H1 (cell line): ENCODE results near the gene GANC. TPM values are rescaled to one million over a fixed set of nuclear protein-coding genes. Genes with fewer than 3 reads are reported as not detected.

ENCODE experiments used
- CTCF ChIA-PET: fragments of 300-600 bp; sonication (Branson Sonifier 250); formaldehyde crosslinking; loops from one replicate; lab custom pipeline; 2021; ENCODE audit not compliant: partially characterized antibody; lab: Charles Lee
- POLR2A ChIA-PET: fragments of 300-600 bp; sonication (Branson Sonifier 250); formaldehyde crosslinking; loops from one replicate; lab custom pipeline; 2021; ENCODE audit warnings: inconsistent platforms; ENCODE audit not compliant: partially characterized antibody; lab: Charles Lee
- DNase-seq, 2 experiments: peaks; one replicate each; pipeline versions ENCODE4 v3.0.0 to v3.0.0-alpha.2; 2010 to 2022; ENCODE audit warnings: low spot score in 2 of 2, low read depth in 1 of 2, mixed read lengths in 1 of 2
- FAIRE-seq: peaks from 2 replicates; lab custom pipeline; 2011; peaks lifted over from hg19 to GRCh38; lab: Jason Lieb, UNC
- H2AFZ ChIP-seq: 2 replicates; pipeline ENCODE4 v1.8.1; 2012; ENCODE audit warnings: low read length, inconsistent platforms
- H2AK5ac ChIP-seq: 2 replicates; pipeline ENCODE4 v1.6.1; 2013; ENCODE audit warnings: low read depth, low read length
- H2BK120ac ChIP-seq: replicated peaks from 2 replicates; pipeline ENCODE3; 2013; ENCODE audit warnings: low read depth, low read length, inconsistent platforms
- H2BK12ac ChIP-seq: 2 replicates; pipeline ENCODE4 v1.6.1; 2013; ENCODE audit warnings: low read depth, low read length
- H2BK15ac ChIP-seq: 2 replicates; pipeline ENCODE4 v1.6.1; 2013; ENCODE audit warnings: low read length
- H2BK20ac ChIP-seq: 2 replicates; pipeline ENCODE4 v1.6.1; 2013; ENCODE audit warnings: low read length
- H2BK5ac ChIP-seq: 2 replicates; pipeline ENCODE4 v1.6.1; 2013; ENCODE audit warnings: low read depth, low read length
- H3K14ac ChIP-seq: 2 replicates; pipeline ENCODE4 v1.6.1; 2013; ENCODE audit warnings: inconsistent platforms; ENCODE audit not compliant: insufficient read length
- H3K18ac ChIP-seq: 2 replicates; pipeline ENCODE4 v1.6.1; 2013; ENCODE audit warnings: low read length; ENCODE audit errors: extremely low read depth
- H3K23ac ChIP-seq: 2 replicates; pipeline ENCODE4 v1.6.1; 2013; ENCODE audit warnings: inconsistent platforms; ENCODE audit not compliant: insufficient read length
- H3K23me2 ChIP-seq: 2 replicates; pipeline ENCODE4 v1.6.1; 2013; ENCODE audit warnings: low read depth, low read length
- H3K27ac ChIP-seq: 2 replicates; pipeline ENCODE4 v1.6.1; 2011; ENCODE audit warnings: low read depth, low read length, inconsistent platforms
- H3K27me3 ChIP-seq, 4 experiments: replicated peaks in 1 of 4; 1 replicate in 1 of 4; 2 replicates in 3 of 4; pipeline versions ENCODE4 v1.6.1 to v1.8.1; 2011 to 2013; ENCODE audit warnings: low read length in 3 of 4, mild to moderate bottlenecking in 3 of 4, inconsistent platforms in 2 of 4, mixed read lengths in 2 of 4, moderate library complexity in 1 of 4; ENCODE audit not compliant: control insufficient read depth in 3 of 4, insufficient read depth in 3 of 4; ENCODE audit errors: extremely low read depth in 1 of 4
- H3K36me3 ChIP-seq, 4 experiments: 2 replicates each; pipeline versions ENCODE4 v1.6.1 to v1.8.1; 2011 to 2013; ENCODE audit warnings: mild to moderate bottlenecking in 4 of 4, low read length in 3 of 4, moderate library complexity in 2 of 4, control low read depth in 1 of 4, inconsistent platforms in 1 of 4; ENCODE audit not compliant: insufficient read depth in 4 of 4, control insufficient read depth in 2 of 4
- H3K4ac ChIP-seq: replicated peaks from 2 replicates; pipeline ENCODE3; 2013; ENCODE audit warnings: low read length, low read depth, mixed read lengths, inconsistent platforms; ENCODE audit not compliant: insufficient read length
- H3K4me1 ChIP-seq, 4 experiments: replicated peaks in 1 of 4; 1 replicate in 1 of 4; 2 replicates in 3 of 4; pipeline versions ENCODE4 v1.6.1 to v1.8.1; 2011 to 2013; ENCODE audit warnings: low read length in 3 of 4, inconsistent platforms in 2 of 4, mixed read lengths in 1 of 4; ENCODE audit not compliant: insufficient read depth in 4 of 4, control insufficient read depth in 3 of 4
- H3K4me2 ChIP-seq, 2 experiments: 2 replicates each; pipeline versions ENCODE4 v1.6.1 to v1.8.1; 2011 to 2013; ENCODE audit warnings: low read depth in 2 of 2, low read length in 2 of 2, control low read depth in 1 of 2, inconsistent platforms in 1 of 2, mild to moderate bottlenecking in 1 of 2; ENCODE audit not compliant: insufficient read depth in 1 of 2
- H3K4me3 ChIP-seq, 4 experiments: fragments of 200-600, 300-600 bp in 1 of 4; sonication (generic), shearing (Covaris generic), sonication (Bioruptor Twin) in 1 of 4; 2 replicates each; pipeline versions ENCODE4 v1.5.1 to v1.8.1; 2011 to 2016; ENCODE audit warnings: low read length in 4 of 4, low read depth in 3 of 4, control low read depth in 2 of 4, inconsistent platforms in 2 of 4, mild to moderate bottlenecking in 2 of 4, mixed read lengths in 1 of 4, moderate library complexity in 1 of 4; ENCODE audit not compliant: insufficient read depth in 2 of 4; ENCODE audit errors: extremely low read depth in 1 of 4
- H3K56ac ChIP-seq: replicated peaks from 2 replicates; pipeline ENCODE3; 2013; ENCODE audit warnings: low read depth, mild to moderate bottlenecking, mixed read lengths, low read length, inconsistent platforms; ENCODE audit not compliant: insufficient read length
- H3K79me1 ChIP-seq: 2 replicates; pipeline ENCODE4 v1.6.1; 2013; ENCODE audit warnings: low read depth, low read length, control low read depth
- H3K79me2 ChIP-seq, 2 experiments: 2 replicates each; pipeline versions ENCODE4 v1.6.1 to v1.8.1; 2012 to 2013; ENCODE audit warnings: low read length in 2 of 2, mild to moderate bottlenecking in 2 of 2, inconsistent platforms in 1 of 2; ENCODE audit not compliant: insufficient read depth in 2 of 2, control insufficient read depth in 1 of 2
- H3K9ac ChIP-seq, 4 experiments: replicated peaks in 1 of 4; 1 replicate in 1 of 4; 2 replicates in 3 of 4; pipeline versions ENCODE4 v1.6.1 to v1.8.1; 2011 to 2013; ENCODE audit warnings: low read depth in 3 of 4, low read length in 3 of 4, control low read depth in 2 of 4, mild to moderate bottlenecking in 2 of 4, moderate library complexity in 2 of 4, inconsistent platforms in 1 of 4; ENCODE audit errors: extremely low read depth in 1 of 4
- H3K9me3 ChIP-seq, 2 experiments: 2 replicates each; pipeline versions ENCODE4 v1.6.1 to v1.8.1; 2012 to 2013; ENCODE audit warnings: mild to moderate bottlenecking in 2 of 2, moderate library complexity in 2 of 2, control low read depth in 1 of 2, inconsistent platforms in 1 of 2, low read depth in 1 of 2, low read length in 1 of 2, mixed read lengths in 1 of 2; ENCODE audit not compliant: insufficient read depth in 2 of 2
- H4K20me1 ChIP-seq, 2 experiments: replicated peaks in 1 of 2; 2 replicates each; pipeline versions ENCODE3 to v1.8.1; 2011 to 2013; ENCODE audit warnings: inconsistent platforms in 2 of 2, low read length in 2 of 2, mild to moderate bottlenecking in 1 of 2; ENCODE audit not compliant: insufficient read depth in 2 of 2, control insufficient read depth in 1 of 2
- H4K5ac ChIP-seq: 2 replicates; pipeline ENCODE4 v1.6.1; 2013; ENCODE audit warnings: low read length, low read depth, mixed read lengths, inconsistent platforms; ENCODE audit not compliant: insufficient read length
- H4K8ac ChIP-seq: 2 replicates; pipeline ENCODE4 v1.8.0; 2013; ENCODE audit warnings: mild to moderate bottlenecking, moderate library complexity, low read length, inconsistent platforms; ENCODE audit not compliant: insufficient read depth; ENCODE audit errors: extremely low read depth
- H4K91ac ChIP-seq: replicated peaks from 2 replicates; pipeline ENCODE3; 2013; ENCODE audit warnings: low read length, mixed read lengths, inconsistent platforms; ENCODE audit not compliant: insufficient read length
- BACH1 ChIP-seq: IDR thresholded peaks from 2 replicates; pipeline ENCODE4 v1.6.1; 2012; ENCODE audit warnings: low read length, improper control_type of control experiment
- JUND ChIP-seq: IDR thresholded peaks from 2 replicates; pipeline ENCODE4 v1.6.1; 2011; ENCODE audit warnings: mild to moderate bottlenecking, improper control_type of control experiment, low read length
- KDM4A ChIP-seq: IDR thresholded peaks from one replicate; pipeline ENCODE4 v1.7.1; 2012; ENCODE audit warnings: low read depth, mild to moderate bottlenecking, moderate library complexity, low read length, inconsistent platforms; ENCODE audit not compliant: severe bottlenecking
- MAFK ChIP-seq: IDR thresholded peaks from 2 replicates; pipeline ENCODE4 v1.6.1; 2012; ENCODE audit warnings: low read depth, mild to moderate bottlenecking, improper control_type of control experiment, low read length
- NRF1 ChIP-seq: IDR thresholded peaks from 2 replicates; pipeline ENCODE4 v1.6.1; 2011; ENCODE audit warnings: mild to moderate bottlenecking, low read depth, low read length, improper control_type of control experiment
- PHF8 ChIP-seq: fragments of 200-600 bp; sonication (generic); conservative IDR thresholded peaks from 2 replicates; pipeline ENCODE4 v1.7.1; 2012; ENCODE audit warnings: low read depth, mild to moderate bottlenecking, inconsistent platforms, low read length, moderate library complexity
- RNF2 ChIP-seq: fragments of 200-900, 300-1000 bp; sonication (generic); IDR thresholded peaks from 2 replicates; pipeline ENCODE4 v1.7.1; 2016; ENCODE audit warnings: borderline replicate concordance, low read depth, mild to moderate bottlenecking, antibody characterized with exemption, low read length; ENCODE audit not compliant: poor library complexity, severe bottlenecking; ENCODE audit errors: missing control alignments
- SIRT6 ChIP-seq: IDR thresholded peaks from one replicate; pipeline ENCODE4 v1.7.1; 2012; ENCODE audit warnings: low read length, inconsistent platforms
- SIX5 ChIP-seq: IDR thresholded peaks from 2 replicates; pipeline ENCODE4 v1.6.1; 2011; ENCODE audit warnings: mild to moderate bottlenecking, low read depth, low read length
- SP4 ChIP-seq: IDR thresholded peaks from 2 replicates; pipeline ENCODE4 v1.6.1; 2012; ENCODE audit warnings: low read length, inconsistent platforms
- TEAD4 ChIP-seq: IDR thresholded peaks from 2 replicates; pipeline ENCODE4 v1.6.1; 2012; ENCODE audit warnings: low read depth, low read length, inconsistent platforms, mixed read lengths
- WGBS, 2 experiments: shearing (Covaris generic) in 1 of 2; methylation state at CpG; one replicate each; pipeline versions ENCODE4 v1.1.6 to v1.1.7; 2013 to 2015; ENCODE audit warnings: low lambda C conversion rate in 2 of 2, mixed read lengths in 2 of 2, inconsistent platforms in 1 of 2, low coverage in 1 of 2, missing lambda C conversion rate in 1 of 2; ENCODE audit not compliant: insufficient replicate concordance in 2 of 2, insufficient coverage in 1 of 2, insufficient read length in 1 of 2; ENCODE audit errors: extremely low coverage in 1 of 2, missing lambda C conversion rate in 1 of 2; 5-methylcytosine and 5-hydroxymethylcytosine counted together
- polyA plus RNA-seq, 7 experiments: library from polyadenylated mRNA; depleted of rRNA in 3 of 7; stranded (reverse) in 5 of 7; unstranded in 2 of 7; fragments of >200 nt in 5 of 7; fragments of 200-250 nt in 2 of 7; gene quantifications; 1 replicate in 5 of 7; 2 replicates in 1 of 7; 4 replicates in 1 of 7; pipeline versions ENCODE4 v1.2.1 to v1.2.3, GENCODE V29; 2011 to 2013; ENCODE audit warnings: missing spikeins in 2 of 7, mixed read lengths in 2 of 7
- total RNA-seq: library from RNA; stranded (reverse); fragmentation: NEBNext Ultra II Directional; extraction: Animal tissue kit (Norgen Biotek cat#: 25700); gene quantifications from 2 replicates; pipeline ENCODE4 v1.2.1, GENCODE V29; 2021
- TF ChIP-seq, protein P1 (sequence below): IDR thresholded peaks from 2 replicates; pipeline ENCODE4 v1.6.1; 2011; ENCODE audit warnings: low read depth, mild to moderate bottlenecking, low read length; ENCODE audit not compliant: insufficient read depth
- TF ChIP-seq, protein P2 (sequence below): IDR thresholded peaks from 2 replicates; pipeline ENCODE4 v1.6.1; 2011; ENCODE audit warnings: low read length, improper control_type of control experiment

The GANC gene
- total and polyA plus RNA-seq, 2 of the 8 experiments (the other 6 are each of a cell fraction or from before 2014, with no cell fraction given): 6.8 to 14.4 TPM

DNA sequence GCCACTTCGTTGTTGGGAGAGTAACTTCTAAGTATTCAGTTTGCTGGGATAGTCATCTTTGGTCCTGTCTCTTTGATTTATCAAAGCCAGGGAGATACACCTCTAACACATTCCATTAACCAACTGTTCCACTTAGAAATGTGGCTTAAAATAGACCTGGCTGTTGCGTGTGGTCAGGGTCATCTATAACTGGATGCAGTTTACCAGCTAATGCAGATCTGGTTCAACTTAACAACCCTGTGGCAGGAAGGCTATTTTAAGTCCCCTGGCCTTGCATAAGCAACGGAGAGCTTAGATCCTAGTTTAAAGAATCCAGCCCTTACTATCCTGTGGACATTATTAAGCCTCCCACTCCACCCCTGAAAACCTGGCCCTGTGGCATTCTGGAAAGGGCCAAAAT lies 58.2 kb downstream of the GANC start:
- Histone ChIP-seq H2BK20ac (no peak overlapping the region), H4K5ac (no peak overlapping the region), H3K4ac (no peak overlapping the region), H4K20me1 (no peaks in the 10 kb centered on the region), H2BK120ac (no peak overlapping the region), H3K9ac (no peak overlapping the region), H3K36me3 (peaks cover 0 to 3% (median 0%) of the 10 kb centered on the region in 4 experiments; a peak in 1 of 8 replicates), H2AFZ (no peak overlapping the region), H3K79me1 (no peaks in the 10 kb centered on the region), H3K56ac (no peak overlapping the region), H3K18ac (no peak overlapping the region), H3K79me2 (no peaks in the 10 kb centered on the region), H3K27ac (no peak overlapping the region), H2BK5ac (no peak overlapping the region), H3K4me2 (no peak overlapping the region), H3K27me3 (no peaks in the 10 kb centered on the region), H3K4me1 (no peaks in the 10 kb centered on the region), H3K9me3 (peaks cover 0 to 6% of the 10 kb centered on the region in 2 experiments; a peak in 1 of 4 replicates), H2BK12ac (no peak overlapping the region), H3K23me2 (no peaks in the 10 kb centered on the region), H2BK15ac (no peak overlapping the region), H3K4me3 (no peak overlapping the region), H3K23ac (no peak overlapping the region), H4K91ac (no peak overlapping the region), H3K14ac (no peak overlapping the region), H4K8ac (no peak overlapping the region), H2AK5ac (no peak overlapping the region)
- 83% methylated on average over 3 of the region's 3 CpGs; no CpG with 5 or more reads in 1 of the 2 experiments for WGBS, 2 experiments
- FAIRE-seq (no peak), DNase-seq (no peak)
- CTCF ChIA-PET: interaction anchor here (0.7 to 1.6 kb wide), 2 partner anchors 33 to 54 kb away, joined by 3 to 4 read pairs; no protein-coding TSS in a partner anchor
- POLR2A ChIA-PET: interaction anchor here (0.5 kb wide), 1 partner anchor 244 kb away, joined by 3 read pairs; the partner anchor contains the start of gene STARD9
- TF ChIP-seq NRF1 (no peak), SIRT6 (no peak), MAFK (no peak), JUND (no peak), SIX5 (no peak), BACH1 (no peak), RNF2 (no peak), PHF8 (no peak), KDM4A (no peak), SP4 (no peak), TEAD4 (no peak)
- TF ChIP-seq, protein P1, sequence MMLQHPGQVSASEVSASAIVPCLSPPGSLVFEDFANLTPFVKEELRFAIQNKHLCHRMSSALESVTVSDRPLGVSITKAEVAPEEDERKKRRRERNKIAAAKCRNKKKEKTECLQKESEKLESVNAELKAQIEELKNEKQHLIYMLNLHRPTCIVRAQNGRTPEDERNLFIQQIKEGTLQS: no peak
- TF ChIP-seq, protein P2, sequence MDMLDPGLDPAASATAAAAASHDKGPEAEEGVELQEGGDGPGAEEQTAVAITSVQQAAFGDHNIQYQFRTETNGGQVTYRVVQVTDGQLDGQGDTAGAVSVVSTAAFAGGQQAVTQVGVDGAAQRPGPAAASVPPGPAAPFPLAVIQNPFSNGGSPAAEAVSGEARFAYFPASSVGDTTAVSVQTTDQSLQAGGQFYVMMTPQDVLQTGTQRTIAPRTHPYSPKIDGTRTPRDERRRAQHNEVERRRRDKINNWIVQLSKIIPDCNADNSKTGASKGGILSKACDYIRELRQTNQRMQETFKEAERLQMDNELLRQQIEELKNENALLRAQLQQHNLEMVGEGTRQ: no peak
